ENCODE results near the gene UBAP1L.
"Not testable (repeated sequence)": the region's sequence is repeated elsewhere in the genome, so short reads cannot be mapped to it uniquely, and the experiment has no call there.

The UBAP1L gene

GRCh38 chr15:65099336-65099735 lies 15.7 kb downstream of the UBAP1L start:
- Histone ChIP-seq H3K4me1 (ENCODE audit: insufficient read depth, low read length) (peaks cover 31% of the 10 kb centered on the region), H3K9me3 (ENCODE audit: low read length) (no peaks in the 10 kb centered on the region), H3K27me3 (ENCODE audit: control insufficient read depth in 1 of 2, insufficient read depth in 2 of 2, low read length in 2 of 2) (no peaks in the 10 kb centered on the region), H3K9ac (ENCODE audit: low read length) (no peak overlapping the region), H3K36me3 (ENCODE audit: insufficient read depth, low read length) (peaks cover 22% of the 10 kb centered on the region), H3K4me3 (ENCODE audit: low read depth in 1 of 2, low read length in 2 of 2) (no peak overlapping the region), H3K27ac (ENCODE audit: low read depth, low read length) (no peak overlapping the region)

GRCh38 chr15:65097651-65098263 lies 17.2 kb downstream of the UBAP1L start:
- H3K9me3 ChIP-seq (ENCODE audit: low read length), result no peaks in the 10 kb centered on the region

GRCh38 chr15:65096481-65097385 lies 18.3 kb downstream of the UBAP1L start:
- H3K9me3 ChIP-seq (ENCODE audit: low read length), result no peaks in the 10 kb centered on the region
- no peak overlapping the region for H3K9ac ChIP-seq (ENCODE audit: low read length)
- H3K4me3 ChIP-seq (ENCODE audit: low read depth in 1 of 2, low read length in 2 of 2), result no peak overlapping the region
- H3K36me3 ChIP-seq (ENCODE audit: insufficient read depth, low read length), result peaks cover 13% of the 10 kb centered on the region
- H3K4me1 ChIP-seq (ENCODE audit: insufficient read depth, low read length), result peaks cover 56% of the 10 kb centered on the region
- no peaks in the 10 kb centered on the region for H3K27me3 ChIP-seq (ENCODE audit: control insufficient read depth in 1 of 2, insufficient read depth in 2 of 2, low read length in 2 of 2)
- H3K27ac ChIP-seq (ENCODE audit: low read depth, low read length), result no peak overlapping the region

More at GRCh38 chr15:65097651-65098263, 17.2 kb downstream of the UBAP1L start:
- H3K9ac ChIP-seq (ENCODE audit: low read length), result no peak overlapping the region
- no peak overlapping the region for H3K27ac ChIP-seq (ENCODE audit: low read depth, low read length)
- H3K4me1 ChIP-seq (ENCODE audit: insufficient read depth, low read length), result peaks cover 46% of the 10 kb centered on the region
- H3K27me3 ChIP-seq (ENCODE audit: control insufficient read depth in 1 of 2, insufficient read depth in 2 of 2, low read length in 2 of 2), result no peaks in the 10 kb centered on the region
- peaks cover 13% of the 10 kb centered on the region for H3K36me3 ChIP-seq (ENCODE audit: insufficient read depth, low read length)
- no peak overlapping the region for H3K4me3 ChIP-seq (ENCODE audit: low read depth in 1 of 2, low read length in 2 of 2)

- H3K9me3 ChIP-seq (ENCODE audit: low read length), result no peaks in the 10 kb centered on the region
- H3K4me1 ChIP-seq (ENCODE audit: insufficient read depth, low read length), result peaks cover 55% of the 10 kb centered on the region
- no peak overlapping the region for H3K9ac ChIP-seq (ENCODE audit: low read length)
- H3K27ac ChIP-seq (ENCODE audit: low read depth, low read length), result peak overlapping the region; percentile 69
- H3K4me3 ChIP-seq (ENCODE audit: low read depth in 1 of 2, low read length in 2 of 2), result no peak overlapping the region
- no peaks in the 10 kb centered on the region for H3K27me3 ChIP-seq (ENCODE audit: control insufficient read depth in 1 of 2, insufficient read depth in 2 of 2, low read length in 2 of 2)
- H3K36me3 ChIP-seq (ENCODE audit: insufficient read depth, low read length), result peaks cover 13% of the 10 kb centered on the region
Observed at GRCh38 chr15:65095747-65096104, 19.3 kb downstream of the UBAP1L start.

GRCh38 chr15:65095011-65095746 lies 19.8 kb downstream of the UBAP1L start:
- no peak overlapping the region for H3K4me3 ChIP-seq (ENCODE audit: low read depth in 1 of 2, low read length in 2 of 2)
- H3K9ac ChIP-seq (ENCODE audit: low read length), result no peak overlapping the region
- no peaks in the 10 kb centered on the region for H3K9me3 ChIP-seq (ENCODE audit: low read length)
- H3K36me3 ChIP-seq (ENCODE audit: insufficient read depth, low read length), result peaks cover 13% of the 10 kb centered on the region
- peaks cover 55% of the 10 kb centered on the region for H3K4me1 ChIP-seq (ENCODE audit: insufficient read depth, low read length)
- H3K27me3 ChIP-seq (ENCODE audit: control insufficient read depth in 1 of 2, insufficient read depth in 2 of 2, low read length in 2 of 2), result no peaks in the 10 kb centered on the region
- H3K27ac ChIP-seq (ENCODE audit: low read depth, low read length), result peak overlapping the region; percentile 69

DNA sequence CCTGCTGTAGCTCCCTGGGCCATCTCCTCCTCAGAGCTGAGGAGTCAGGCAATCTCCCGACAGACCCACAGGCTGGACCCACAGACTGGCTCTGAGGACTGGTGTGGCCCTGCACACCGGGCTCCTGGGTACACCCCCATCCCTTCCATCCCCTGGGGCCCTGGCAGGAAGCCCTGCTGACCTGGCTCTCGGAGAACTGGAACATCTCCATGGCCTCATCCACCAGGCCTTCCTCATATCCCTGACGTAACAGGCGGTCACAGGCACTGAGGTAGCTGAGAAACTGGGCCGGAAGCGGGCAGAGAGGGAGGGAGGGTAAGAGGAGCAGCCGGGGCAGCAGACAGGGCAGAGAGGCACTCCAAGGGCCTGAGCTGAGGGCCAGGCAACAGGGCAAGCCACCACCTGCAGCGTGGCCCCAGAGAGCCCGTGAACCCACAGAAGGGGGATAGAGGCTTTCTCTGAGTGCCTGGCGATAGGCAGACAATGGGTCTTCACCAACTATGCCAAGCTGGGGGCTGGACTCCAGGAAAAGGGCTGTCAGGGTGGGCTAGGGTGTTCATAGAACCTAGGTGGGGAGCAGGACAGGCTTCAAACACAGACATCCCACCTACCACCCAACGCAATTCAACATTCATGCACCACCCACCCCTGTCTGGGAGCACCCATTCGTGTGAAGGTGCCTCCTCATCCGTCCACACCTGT lies 20.6 kb downstream of the UBAP1L start:
- Histone ChIP-seq H3K9ac (ENCODE audit: low read length) (no peak overlapping the region), H3K9me3 (ENCODE audit: low read length) (no peaks in the 10 kb centered on the region), H3K27me3 (ENCODE audit: control insufficient read depth in 1 of 2, insufficient read depth in 2 of 2, low read length in 2 of 2) (no peaks in the 10 kb centered on the region), H3K27ac (ENCODE audit: low read depth, low read length) (peak overlapping the region; percentile 69), H3K4me1 (ENCODE audit: insufficient read depth, low read length) (peaks cover 59% of the 10 kb centered on the region), H3K36me3 (ENCODE audit: insufficient read depth, low read length) (peaks cover 13% of the 10 kb centered on the region), H3K4me3 (ENCODE audit: low read depth in 1 of 2, low read length in 2 of 2) (no peak overlapping the region)

DNA sequence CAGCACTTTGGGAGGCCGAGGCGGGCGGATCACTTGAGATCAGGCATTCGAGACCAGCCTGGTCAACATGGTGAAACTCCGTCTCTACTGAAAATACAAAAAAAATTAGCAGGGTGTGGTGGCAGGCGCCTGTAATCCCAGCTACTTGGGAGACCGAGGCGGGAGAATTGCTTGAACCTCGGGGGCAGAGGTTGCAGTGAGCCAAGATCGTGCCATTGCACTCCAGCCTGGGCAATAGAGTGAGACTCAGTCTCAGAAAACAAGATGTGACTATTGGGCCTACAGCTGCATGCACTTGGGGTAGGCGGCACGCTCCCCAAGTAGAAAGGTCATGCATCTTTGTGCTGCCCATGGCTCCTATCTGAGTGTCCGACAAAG lies 21.2 kb downstream of the UBAP1L start:
- not testable (repeated sequence) for H3K4me3 ChIP-seq (ENCODE audit: low read depth in 1 of 2, low read length in 2 of 2); H3K9ac ChIP-seq (ENCODE audit: low read length); H3K27me3 ChIP-seq (ENCODE audit: control insufficient read depth in 1 of 2, insufficient read depth in 2 of 2, low read length in 2 of 2); H3K36me3 ChIP-seq (ENCODE audit: insufficient read depth, low read length); H3K9me3 ChIP-seq (ENCODE audit: low read length)
- Histone ChIP-seq H3K27ac (ENCODE audit: low read depth, low read length) (peak overlapping the region; percentile 69), H3K4me1 (ENCODE audit: insufficient read depth, low read length) (peaks cover 66% of the 10 kb centered on the region)

DNA sequence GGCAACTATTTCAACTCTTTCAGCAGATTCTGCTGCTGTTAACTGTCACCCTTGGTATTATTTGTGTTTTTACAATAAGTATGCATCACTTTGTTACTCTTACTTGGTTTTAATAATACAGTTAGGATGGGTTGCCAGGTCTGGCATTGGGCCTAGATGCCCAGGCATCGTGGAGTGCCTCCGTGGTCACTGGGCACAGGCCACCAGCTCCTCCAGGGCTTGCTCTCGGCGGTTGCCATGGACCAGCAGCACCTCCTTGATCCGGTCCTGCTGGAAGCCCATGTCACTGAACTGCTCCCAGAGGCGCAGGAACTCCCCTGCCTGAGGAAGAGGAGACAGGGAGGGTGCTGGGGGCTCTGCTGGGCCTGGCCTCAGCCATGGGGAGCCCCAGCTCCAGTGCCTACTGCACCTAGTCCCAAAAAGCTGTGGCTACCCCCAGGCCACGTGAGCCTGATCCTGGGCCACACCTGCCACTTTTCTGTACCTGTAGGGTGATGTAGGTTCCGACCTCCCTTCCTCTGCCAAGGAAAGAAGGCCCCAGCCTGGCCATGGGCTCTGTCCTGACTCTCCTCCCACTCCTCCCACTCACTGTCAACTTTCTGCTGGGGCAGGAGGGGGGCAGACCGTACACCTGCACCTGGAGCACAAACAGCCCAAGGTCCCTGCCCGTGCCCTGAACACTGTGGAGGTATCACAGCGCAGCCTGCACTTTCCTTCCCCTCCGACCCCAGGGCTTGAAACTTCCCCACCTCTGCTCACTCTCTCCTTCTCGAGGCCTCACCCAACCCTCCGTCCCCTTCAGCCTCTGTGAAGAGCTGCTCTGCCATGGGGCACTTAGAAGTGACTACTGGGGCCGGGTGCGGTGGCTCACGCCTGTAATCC lies 21.8 kb downstream of the UBAP1L start:
- peaks cover under 1% of the 10 kb centered on the region for H3K36me3 ChIP-seq (ENCODE audit: insufficient read depth, low read length)
- H3K9me3 ChIP-seq (ENCODE audit: low read length), result no peaks in the 10 kb centered on the region
- H3K27me3 ChIP-seq (ENCODE audit: control insufficient read depth in 1 of 2, insufficient read depth in 2 of 2, low read length in 2 of 2), result no peaks in the 10 kb centered on the region
- peak overlapping the region; percentile 12 for H3K9ac ChIP-seq (ENCODE audit: low read length)
- H3K27ac ChIP-seq (ENCODE audit: low read depth, low read length), result peak overlapping the region; percentile 28
- H3K4me3 ChIP-seq (ENCODE audit: low read depth in 1 of 2, low read length in 2 of 2), result no peak overlapping the region
- peaks cover 72% of the 10 kb centered on the region for H3K4me1 ChIP-seq (ENCODE audit: insufficient read depth, low read length)

GRCh38 chr15:65091946-65092770 lies 22.8 kb downstream of the UBAP1L start:
- Histone ChIP-seq H3K27me3 (ENCODE audit: control insufficient read depth in 1 of 2, insufficient read depth in 2 of 2, low read length in 2 of 2) (no peaks in the 10 kb centered on the region), H3K27ac (ENCODE audit: low read depth, low read length) (peak overlapping the region; percentile 35), H3K4me1 (ENCODE audit: insufficient read depth, low read length) (peaks cover 80% of the 10 kb centered on the region), H3K36me3 (ENCODE audit: insufficient read depth, low read length) (no peaks in the 10 kb centered on the region), H3K9ac (ENCODE audit: low read length) (peak overlapping the region; percentile 12), H3K9me3 (ENCODE audit: low read length) (no peaks in the 10 kb centered on the region), H3K4me3 (ENCODE audit: low read depth in 1 of 2, low read length in 2 of 2) (no peak overlapping the region)

Measured in muscle layer of colon (tissue), 2 donors.